HG02763 (cell line): ENCODE measurements around the gene IL17RC.

Experiments used
- ATAC-seq: cut with Tn5 transposase; IDR thresholded peaks from one replicate; pipeline ENCODE4 v1.9.1; 2021; ENCODE audit warnings: mild to moderate bottlenecking, moderate library complexity; ENCODE audit not compliant: unreplicated experiment

IL17RC gene

GRCh38 chr3:9942934-9943690 is 26.2 kb downstream of the IL17RC start:
- no peak for ATAC-seq

GRCh38 chr3:9944271-9944670 is 27.4 kb downstream of the IL17RC start:
- ATAC-seq: no peak

GRCh38 chr3:9945358-9945757 is 28.5 kb downstream of the IL17RC start:
- ATAC-seq: no peak

GRCh38 chr3:9946112-9947024 is 29.5 kb downstream of the IL17RC start:
- ATAC-seq: no peak

GRCh38 chr3:9947025-9947995 is 30.4 kb downstream of the IL17RC start:
- ATAC-seq: no peak

- ATAC-seq: no peak
Observed at GRCh38 chr3:9948586-9948985, 31.7 kb downstream of the IL17RC start.

GRCh38 chr3:9949115-9949514 is 32.2 kb downstream of the IL17RC start:
- no peak for ATAC-seq

- ATAC-seq: no peak
Observed at GRCh38 chr3:9949626-9950025, 32.7 kb downstream of the IL17RC start.

- no peak for ATAC-seq
Observed at GRCh38 chr3:9951126-9951525, 34.2 kb downstream of the IL17RC start.

GRCh38 chr3:9951598-9951961 is 34.7 kb downstream of the IL17RC start:
- no peak for ATAC-seq

GRCh38 chr3:9951962-9952805 is 35.3 kb downstream of the IL17RC start, which contains the start of gene PRRT3:
PRRT3 (minus strand) TSS chr3:9952408; CDS start chr3:9950115, 2,293 bp downstream.
- ATAC-seq: no peak

- no peak for ATAC-seq
Observed at GRCh38 chr3:9955067-9955502, 38.2 kb downstream of the IL17RC start.

GRCh38 chr3:9955611-9956352 is 38.9 kb downstream of the IL17RC start:
- no peak for ATAC-seq

- ATAC-seq: no peak
Observed at GRCh38 chr3:9957214-9957613, 40.3 kb downstream of the IL17RC start.

- ATAC-seq: no peak
Observed at GRCh38 chr3:9965200-9965875, 48.4 kb downstream of the IL17RC start.

GRCh38 chr3:9966841-9967240 is 49.9 kb downstream of the IL17RC start:
- ATAC-seq: no peak

GRCh38 chr3:9969632-9970019 is 52.7 kb downstream of the IL17RC start:
- ATAC-seq: no peak

GRCh38 chr3:9970020-9970652 is 53.2 kb downstream of the IL17RC start:
- no peak for ATAC-seq
